ENCODE data around the gene SUSD6.

- TF ChIP-seq CTCF (IDR thresholded peaks at IDR 0.05; ENCODE audit: insufficient read depth, low read length) = no peak
- TF ChIP-seq REST (IDR thresholded peaks at IDR 0.05; ENCODE audit: insufficient replicate concordance, low read depth) = no peak
These were observed 41.5 kb upstream of the SUSD6 start for GRCh38 chr14:69569859-69570258.
